Gastrocnemius medialis (tissue), 4 donors: ENCODE results near the gene ADORA1.

Experiments used
- POLR2A ChIP-seq, 2 donors: fragments of 450-650 bp; IDR thresholded peaks; one replicate each; pipeline ENCODE4 v1.6.1; 2017; ENCODE audit warnings: antibody characterized with exemption in 2 of 2, mild to moderate bottlenecking in 2 of 2, moderate library complexity in 2 of 2
- TF ChIP-seq, protein P1 (sequence below), 5 experiments: fragments of 450-650 bp in 3 of 5; fragments of 200-600 bp in 2 of 5; sonication (generic) in 2 of 5; IDR thresholded peaks in 4 of 5; conservative IDR thresholded peaks in 1 of 5; 1 replicate in 4 of 5; 2 replicates in 1 of 5; pipeline ENCODE4 v1.5.1; 2016 to 2019; ENCODE audit warnings: antibody characterized with exemption in 5 of 5, mild to moderate bottlenecking in 3 of 5, moderate library complexity in 3 of 5

DNA sequence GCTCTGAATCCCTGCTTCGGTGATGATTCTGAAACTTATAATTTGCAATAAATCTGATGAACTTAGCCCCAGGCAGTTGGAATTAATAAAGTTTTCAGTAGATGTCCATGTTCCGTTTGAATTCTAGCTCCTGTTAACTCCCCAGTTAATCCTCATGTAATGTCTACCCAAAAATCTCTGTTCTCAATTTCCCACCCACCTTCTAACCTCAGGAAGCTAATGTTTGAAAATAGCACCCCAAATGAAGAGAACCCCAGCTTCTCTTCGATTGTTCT lies 45.4 kb upstream of the ADORA1 start:
- TF ChIP-seq, protein P1, sequence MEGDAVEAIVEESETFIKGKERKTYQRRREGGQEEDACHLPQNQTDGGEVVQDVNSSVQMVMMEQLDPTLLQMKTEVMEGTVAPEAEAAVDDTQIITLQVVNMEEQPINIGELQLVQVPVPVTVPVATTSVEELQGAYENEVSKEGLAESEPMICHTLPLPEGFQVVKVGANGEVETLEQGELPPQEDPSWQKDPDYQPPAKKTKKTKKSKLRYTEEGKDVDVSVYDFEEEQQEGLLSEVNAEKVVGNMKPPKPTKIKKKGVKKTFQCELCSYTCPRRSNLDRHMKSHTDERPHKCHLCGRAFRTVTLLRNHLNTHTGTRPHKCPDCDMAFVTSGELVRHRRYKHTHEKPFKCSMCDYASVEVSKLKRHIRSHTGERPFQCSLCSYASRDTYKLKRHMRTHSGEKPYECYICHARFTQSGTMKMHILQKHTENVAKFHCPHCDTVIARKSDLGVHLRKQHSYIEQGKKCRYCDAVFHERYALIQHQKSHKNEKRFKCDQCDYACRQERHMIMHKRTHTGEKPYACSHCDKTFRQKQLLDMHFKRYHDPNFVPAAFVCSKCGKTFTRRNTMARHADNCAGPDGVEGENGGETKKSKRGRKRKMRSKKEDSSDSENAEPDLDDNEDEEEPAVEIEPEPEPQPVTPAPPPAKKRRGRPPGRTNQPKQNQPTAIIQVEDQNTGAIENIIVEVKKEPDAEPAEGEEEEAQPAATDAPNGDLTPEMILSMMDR (IDR thresholded peaks at IDR 0.05 in 4 of 5, conservative IDR thresholded peaks at IDR 0.05 in 1 of 5), result no peak
- TF ChIP-seq POLR2A (IDR thresholded peaks at IDR 0.05), result no peak
